Nephron progenitor cell (in vitro differentiated cells): ENCODE measurements around the gene MRLN.
"Not testable (repeated sequence)": the region's sequence is repeated elsewhere in the genome, so short reads cannot be mapped to it uniquely, and the experiment has no call there.

Source experiments
- DNase-seq: peaks from one replicate; pipeline ENCODE4 v3.0.0; 2021
- H3K27ac Mint-ChIP-seq: 2 replicates; pipeline ENCODE4 v1.8.0; 2021; ENCODE audit warnings: mild to moderate bottlenecking, moderate library complexity, mixed read lengths
- H3K27me3 Mint-ChIP-seq: 2 replicates; pipeline ENCODE4 v1.8.0; 2021; ENCODE audit warnings: mild to moderate bottlenecking, low read depth, mixed read lengths; ENCODE audit not compliant: poor library complexity
- H3K36me3 Mint-ChIP-seq: 2 replicates; pipeline ENCODE4 v1.8.0; 2021; ENCODE audit warnings: low read depth, mixed read lengths
- H3K4me1 Mint-ChIP-seq: 2 replicates; pipeline ENCODE4 v1.8.0; 2021; ENCODE audit warnings: mixed read lengths
- H3K4me3 Mint-ChIP-seq: 2 replicates; pipeline ENCODE4 v1.8.0; 2021; ENCODE audit warnings: mild to moderate bottlenecking, moderate library complexity, mixed read lengths
- H3K9me3 Mint-ChIP-seq: 2 replicates; pipeline ENCODE4 v1.8.0; 2021; ENCODE audit warnings: mild to moderate bottlenecking, moderate library complexity, mixed read lengths
- TF ChIP-seq, protein P1 (sequence below): fragments of 200-600 bp; sonication (generic); IDR thresholded peaks from 2 replicates; pipeline ENCODE4 v1.5.0; 2021; ENCODE audit warnings: antibody characterized with exemption

Gene MRLN

DNA sequence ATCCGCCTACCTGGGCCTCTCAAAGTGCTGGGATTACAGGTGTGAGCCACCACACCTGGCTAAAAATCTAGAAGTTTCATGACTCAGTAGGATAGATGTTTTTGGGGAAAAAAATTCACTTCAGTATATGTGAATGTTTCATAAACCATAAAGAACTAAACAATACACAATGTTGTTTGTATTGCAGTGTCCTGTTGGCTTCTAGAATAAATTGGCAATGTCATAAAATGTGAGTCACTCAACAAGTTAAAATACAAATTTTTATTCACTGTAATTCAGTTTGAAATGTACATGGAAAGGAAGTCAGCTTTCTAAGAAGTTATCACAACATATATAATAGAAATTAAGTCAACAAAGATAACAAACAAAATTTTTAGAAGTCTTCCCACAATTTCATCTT is 16.5 kb downstream of the MRLN start:
- H3K27ac Mint-ChIP-seq: no peak overlapping the region
- no peak overlapping the region for H3K4me3 Mint-ChIP-seq
- H3K36me3 Mint-ChIP-seq: no peaks in the 10 kb centered on the region
- H3K9me3 Mint-ChIP-seq: no peaks in the 10 kb centered on the region
- H3K27me3 Mint-ChIP-seq: peaks cover 7% of the 10 kb centered on the region
- H3K4me1 Mint-ChIP-seq: no peaks in the 10 kb centered on the region
- TF ChIP-seq, protein P1, sequence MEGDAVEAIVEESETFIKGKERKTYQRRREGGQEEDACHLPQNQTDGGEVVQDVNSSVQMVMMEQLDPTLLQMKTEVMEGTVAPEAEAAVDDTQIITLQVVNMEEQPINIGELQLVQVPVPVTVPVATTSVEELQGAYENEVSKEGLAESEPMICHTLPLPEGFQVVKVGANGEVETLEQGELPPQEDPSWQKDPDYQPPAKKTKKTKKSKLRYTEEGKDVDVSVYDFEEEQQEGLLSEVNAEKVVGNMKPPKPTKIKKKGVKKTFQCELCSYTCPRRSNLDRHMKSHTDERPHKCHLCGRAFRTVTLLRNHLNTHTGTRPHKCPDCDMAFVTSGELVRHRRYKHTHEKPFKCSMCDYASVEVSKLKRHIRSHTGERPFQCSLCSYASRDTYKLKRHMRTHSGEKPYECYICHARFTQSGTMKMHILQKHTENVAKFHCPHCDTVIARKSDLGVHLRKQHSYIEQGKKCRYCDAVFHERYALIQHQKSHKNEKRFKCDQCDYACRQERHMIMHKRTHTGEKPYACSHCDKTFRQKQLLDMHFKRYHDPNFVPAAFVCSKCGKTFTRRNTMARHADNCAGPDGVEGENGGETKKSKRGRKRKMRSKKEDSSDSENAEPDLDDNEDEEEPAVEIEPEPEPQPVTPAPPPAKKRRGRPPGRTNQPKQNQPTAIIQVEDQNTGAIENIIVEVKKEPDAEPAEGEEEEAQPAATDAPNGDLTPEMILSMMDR: no peak
- DNase-seq: no peak

DNA sequence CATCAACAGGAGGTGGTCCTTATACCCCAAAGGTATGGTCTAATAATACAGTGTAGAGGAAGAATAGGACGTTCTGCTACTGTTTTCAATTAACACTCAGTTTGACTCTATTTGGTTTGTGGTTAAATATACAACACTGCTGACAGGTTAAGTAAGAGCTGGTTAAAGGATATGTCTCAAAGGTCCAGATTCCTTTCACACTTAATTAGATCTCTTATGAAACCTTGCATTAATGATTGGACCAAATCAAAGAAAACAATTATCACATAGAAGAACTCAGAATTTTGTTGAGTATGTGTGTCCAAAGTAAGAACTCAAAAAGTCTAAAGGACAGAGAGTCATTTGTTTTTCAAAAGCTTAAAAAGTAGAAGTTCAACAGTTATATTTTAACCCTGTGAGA is 18.0 kb downstream of the MRLN start:
- Mint-ChIP-seq H3K9me3 (no peaks in the 10 kb centered on the region), H3K4me3 (no peak overlapping the region), H3K27ac (no peak overlapping the region), H3K4me1 (no peaks in the 10 kb centered on the region), H3K27me3 (peaks cover 7% of the 10 kb centered on the region), H3K36me3 (no peaks in the 10 kb centered on the region)
- TF ChIP-seq, protein P1: no peak
- no peak for DNase-seq

DNA sequence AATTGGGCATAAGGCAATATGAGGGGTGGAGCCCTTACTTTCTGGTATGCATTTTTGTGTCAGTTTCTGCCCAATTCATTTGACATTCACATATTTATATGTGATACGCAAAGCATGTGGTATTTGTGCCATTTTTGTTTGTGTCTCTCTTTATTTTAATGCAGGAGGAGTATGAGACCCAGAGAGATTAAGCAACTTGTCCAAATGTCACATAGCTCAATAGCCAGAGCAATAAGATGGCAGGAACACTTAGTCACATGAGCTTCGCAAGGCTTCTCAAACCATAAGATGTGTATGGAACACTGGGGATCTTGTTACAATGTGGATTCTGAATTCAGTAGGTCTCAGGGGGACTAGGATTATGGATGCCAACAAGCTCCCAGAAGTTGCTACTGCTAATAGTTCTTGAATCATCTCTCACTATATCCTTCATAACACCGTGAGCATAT is 19.2 kb downstream of the MRLN start:
- no peak for DNase-seq
- Mint-ChIP-seq H3K27me3 (peaks cover 7% of the 10 kb centered on the region), H3K9me3 (no peaks in the 10 kb centered on the region), H3K4me3 (no peak overlapping the region), H3K4me1 (no peaks in the 10 kb centered on the region), H3K36me3 (no peaks in the 10 kb centered on the region), H3K27ac (no peak overlapping the region)
- TF ChIP-seq, protein P1: no peak

DNA sequence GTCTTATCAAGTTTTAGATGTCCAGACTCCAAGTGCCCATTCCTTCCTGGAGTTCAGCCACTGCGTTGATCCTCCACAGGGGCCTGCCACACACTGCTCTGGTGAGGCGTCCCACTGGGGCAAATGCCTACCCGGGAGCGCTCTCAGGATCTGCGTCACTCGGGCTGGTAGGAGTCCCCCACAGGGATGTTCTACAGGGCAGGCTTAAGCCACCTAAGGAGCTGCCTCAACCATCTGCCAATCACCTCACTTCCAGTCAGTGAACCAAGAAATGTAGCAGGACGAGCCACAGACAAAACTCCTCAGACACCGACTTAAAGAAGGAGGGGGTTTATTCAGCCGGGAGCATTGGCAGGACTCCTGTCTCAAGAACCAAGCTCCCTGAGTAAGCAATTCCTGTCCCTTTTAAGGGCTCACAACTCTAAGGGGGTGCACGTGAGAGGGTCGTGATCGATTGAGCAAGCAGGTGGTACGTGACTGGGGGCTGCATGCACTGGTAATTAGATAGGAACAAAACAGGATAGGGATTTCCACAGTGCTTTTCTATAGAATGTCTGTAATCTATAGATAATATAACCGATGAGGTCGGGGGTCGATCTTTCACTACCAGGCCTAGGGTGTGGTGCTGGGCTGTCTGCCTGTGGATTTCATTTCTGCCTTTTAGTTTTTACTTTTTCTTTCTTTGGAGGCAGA is 19.8 kb downstream of the MRLN start:
- H3K27ac Mint-ChIP-seq, H3K4me3 Mint-ChIP-seq, H3K9me3 Mint-ChIP-seq, H3K4me1 Mint-ChIP-seq, H3K36me3 Mint-ChIP-seq, DNase-seq: not testable (repeated sequence)
- peaks cover 11% of the 10 kb centered on the region for H3K27me3 Mint-ChIP-seq

DNA sequence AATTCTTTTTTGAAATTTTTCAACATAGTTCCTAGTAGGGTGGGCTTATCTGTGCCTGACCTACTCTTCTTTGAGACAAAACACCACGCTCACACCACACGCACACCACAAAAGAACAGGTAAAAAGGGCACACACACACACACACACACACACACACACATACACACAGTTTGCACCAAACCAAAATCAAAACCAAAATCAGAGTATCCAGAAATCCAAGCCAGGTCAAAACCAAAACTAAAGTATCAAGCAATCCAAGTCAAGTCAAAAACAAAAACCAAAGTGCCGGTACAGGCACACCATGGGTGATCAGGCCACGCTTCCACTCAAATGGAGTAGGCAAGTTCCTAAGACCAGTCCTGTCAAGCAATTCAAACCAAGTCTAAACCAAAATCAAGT is 20.4 kb downstream of the MRLN start:
- H3K4me3 Mint-ChIP-seq, DNase-seq: not testable (repeated sequence)

DNA sequence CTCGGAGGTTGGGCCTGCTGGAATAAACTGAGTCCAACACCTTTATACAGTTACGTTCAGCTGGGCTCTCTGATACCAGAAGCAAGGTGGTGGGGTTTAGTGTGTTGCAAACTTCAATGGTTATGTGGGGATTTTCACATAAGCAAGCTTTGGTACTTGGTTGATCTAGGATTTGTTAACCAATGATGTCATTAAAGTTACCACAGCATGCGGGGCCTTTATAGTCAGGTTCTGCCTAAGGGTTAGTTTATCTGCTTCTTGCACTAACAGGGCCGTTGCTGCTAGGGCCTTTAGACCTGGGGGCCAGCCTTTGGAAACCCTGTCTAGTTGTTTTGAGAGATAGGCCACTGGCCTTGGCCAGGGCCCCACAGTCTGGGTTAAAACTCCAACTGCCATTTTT is 24.1 kb downstream of the MRLN start:
- H3K4me3 Mint-ChIP-seq, H3K4me1 Mint-ChIP-seq, H3K27ac Mint-ChIP-seq: not testable (repeated sequence)

More for the DNA sequence above, 20.4 kb downstream of the MRLN start:
- H3K4me1 Mint-ChIP-seq, H3K9me3 Mint-ChIP-seq, H3K36me3 Mint-ChIP-seq: not testable (repeated sequence)
- Mint-ChIP-seq H3K27me3 (peaks cover 11% of the 10 kb centered on the region), H3K27ac (peak overlapping the region; percentile 1)

DNA sequence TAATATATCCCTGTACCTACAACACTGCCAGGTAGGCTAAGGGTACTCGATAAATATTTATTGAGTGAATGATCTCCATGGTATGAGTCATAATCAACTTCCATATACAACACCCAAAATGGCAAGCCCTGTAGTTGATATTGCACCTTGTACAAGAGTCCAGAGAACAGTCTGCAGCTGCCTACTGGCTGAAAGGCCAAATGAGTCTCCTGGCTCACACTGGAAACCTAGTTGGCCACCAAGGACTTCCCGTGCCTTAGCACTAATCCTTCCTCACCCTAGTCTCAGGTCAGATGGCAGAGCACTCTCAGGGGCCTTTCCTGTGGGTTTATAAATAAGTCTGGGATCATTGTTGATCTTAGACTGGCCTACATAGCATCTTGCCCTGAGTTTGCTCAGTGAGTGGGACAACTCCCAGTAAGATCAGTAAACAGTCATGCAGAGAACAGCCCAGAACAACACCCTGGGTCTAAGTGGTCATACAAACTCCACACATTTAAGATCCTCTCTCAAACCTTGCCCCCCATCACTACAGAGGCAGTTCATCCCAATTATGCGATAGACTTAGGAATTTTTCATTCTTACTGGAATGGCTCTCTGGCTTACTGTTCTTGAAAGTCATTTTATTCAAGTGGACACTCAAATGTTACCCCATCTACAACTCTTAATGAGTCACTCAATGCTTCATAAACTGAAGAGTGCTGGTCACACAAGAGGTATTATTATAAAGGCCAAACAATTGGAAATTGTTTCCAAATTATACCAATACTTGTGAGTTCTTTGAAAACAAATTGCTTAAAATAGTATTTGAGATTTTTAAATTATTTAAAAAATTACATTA is 28.9 kb downstream of the MRLN start:
- no peak overlapping the region for H3K27ac Mint-ChIP-seq
- H3K9me3 Mint-ChIP-seq: peaks cover 18% of the 10 kb centered on the region
- H3K27me3 Mint-ChIP-seq: peaks cover 10% of the 10 kb centered on the region
- H3K36me3 Mint-ChIP-seq: no peaks in the 10 kb centered on the region
- no peak overlapping the region for H3K4me3 Mint-ChIP-seq
- TF ChIP-seq, protein P1: no peak
- H3K4me1 Mint-ChIP-seq: no peaks in the 10 kb centered on the region
- DNase-seq: no peak

More for the DNA sequence above, 24.1 kb downstream of the MRLN start:
- not testable (repeated sequence) for H3K9me3 Mint-ChIP-seq, H3K36me3 Mint-ChIP-seq, DNase-seq
- H3K27me3 Mint-ChIP-seq: peaks cover 10% of the 10 kb centered on the region
